Fibroblast of lung (primary cell): ENCODE results near the gene GDA. TPM values are rescaled to one million over a fixed set of nuclear protein-coding genes. Genes with fewer than 3 reads are reported as not detected.

Experiments used
- DNase-seq, 2 donors: peaks; one replicate each; pipeline versions ENCODE4 v3.0.0 to v3.0.0-alpha.2; 2010; ENCODE audit warnings: low read depth in 2 of 2
- H2AFZ ChIP-seq: 2 replicates; pipeline ENCODE4 v1.5.1; 2012; ENCODE audit warnings: low read length, control low read depth, inconsistent platforms
- H3K27ac ChIP-seq: 2 replicates; pipeline ENCODE4 v1.5.1; 2011; ENCODE audit warnings: low read length, control low read depth; ENCODE audit not compliant: insufficient read depth
- H3K27me3 ChIP-seq: 2 replicates; pipeline ENCODE4 v1.5.1; 2011; ENCODE audit warnings: mild to moderate bottlenecking, low read length; ENCODE audit not compliant: control insufficient read depth, insufficient read depth
- H3K36me3 ChIP-seq: 2 replicates; pipeline ENCODE4 v1.5.1; 2011; ENCODE audit warnings: low read length; ENCODE audit not compliant: control insufficient read depth, insufficient read depth
- H3K4me1 ChIP-seq: 2 replicates; pipeline ENCODE4 v1.5.1; 2011; ENCODE audit warnings: low read length; ENCODE audit not compliant: control insufficient read depth, insufficient read depth; ENCODE audit errors: extremely low read depth
- H3K4me2 ChIP-seq: 2 replicates; pipeline ENCODE4 v1.5.1; 2011; ENCODE audit warnings: low read length, control low read depth; ENCODE audit not compliant: insufficient read depth; ENCODE audit errors: extremely low read depth
- H3K4me3 ChIP-seq, 4 experiments: fragments of 200-600 bp in 1 of 4; sonication (generic) in 1 of 4; replicated peaks in 1 of 4; 2 replicates each; pipeline ENCODE4 v1.5.1; 2011 to 2016; ENCODE audit warnings: low read length in 4 of 4, low read depth in 3 of 4, mild to moderate bottlenecking in 3 of 4, control low read depth in 2 of 4, inconsistent platforms in 1 of 4, mixed read lengths in 1 of 4; ENCODE audit not compliant: insufficient read depth in 1 of 4; ENCODE audit errors: control extremely low read depth in 1 of 4
- H3K79me2 ChIP-seq: 2 replicates; pipeline ENCODE4 v1.5.1; 2012; ENCODE audit warnings: mild to moderate bottlenecking, low read length, inconsistent platforms; ENCODE audit not compliant: control insufficient read depth, insufficient read depth
- H3K9ac ChIP-seq: 2 replicates; pipeline ENCODE4 v1.5.1; 2011; ENCODE audit warnings: mild to moderate bottlenecking, low read length, control low read depth; ENCODE audit not compliant: insufficient read depth
- H3K9me3 ChIP-seq: 2 replicates; pipeline ENCODE4 v1.5.1; 2012; ENCODE audit warnings: low read depth, low read length; ENCODE audit not compliant: control insufficient read depth, insufficient read depth
- H4K20me1 ChIP-seq: 2 replicates; pipeline ENCODE4 v1.5.1; 2011; ENCODE audit warnings: low read length; ENCODE audit not compliant: control insufficient read depth, insufficient read depth; ENCODE audit errors: extremely low read depth
- EZH2 ChIP-seq: IDR thresholded peaks from 2 replicates; pipeline ENCODE4 v1.5.1; 2012; ENCODE audit warnings: low read length, control low read depth, mild to moderate bottlenecking; ENCODE audit errors: missing control alignments
- polyA plus RNA-seq, 2 donors: library from polyadenylated mRNA; depleted of rRNA in 1 of 2; stranded (reverse) in 1 of 2; unstranded in 1 of 2; fragments of >200 nt; gene quantifications; 2 replicates each; pipeline ENCODE4 v1.2.1, GENCODE V29; 2011 to 2012; ENCODE audit warnings: missing spikeins in 1 of 2
- total RNA-seq: library from RNA; depleted of rRNA; stranded (reverse); fragments of >200 nt; gene quantifications from 2 replicates; pipeline ENCODE4 v1.2.1, GENCODE V29; 2014
- TF ChIP-seq, protein P1 (sequence below), 2 donors: IDR thresholded peaks in 1 of 2; conservative IDR thresholded peaks in 1 of 2; 1 replicate in 1 of 2; 2 replicates in 1 of 2; pipeline ENCODE4 v1.5.1; 2011 to 2012; ENCODE audit warnings: low read length in 2 of 2, control low read depth in 1 of 2, inconsistent platforms in 1 of 2, low read depth in 1 of 2, mild to moderate bottlenecking in 1 of 2

Gene GDA
- total and polyA plus RNA-seq, 2 donors (not counting 1 experiment from before 2014, with no cell fraction given), result not detected

DNA sequence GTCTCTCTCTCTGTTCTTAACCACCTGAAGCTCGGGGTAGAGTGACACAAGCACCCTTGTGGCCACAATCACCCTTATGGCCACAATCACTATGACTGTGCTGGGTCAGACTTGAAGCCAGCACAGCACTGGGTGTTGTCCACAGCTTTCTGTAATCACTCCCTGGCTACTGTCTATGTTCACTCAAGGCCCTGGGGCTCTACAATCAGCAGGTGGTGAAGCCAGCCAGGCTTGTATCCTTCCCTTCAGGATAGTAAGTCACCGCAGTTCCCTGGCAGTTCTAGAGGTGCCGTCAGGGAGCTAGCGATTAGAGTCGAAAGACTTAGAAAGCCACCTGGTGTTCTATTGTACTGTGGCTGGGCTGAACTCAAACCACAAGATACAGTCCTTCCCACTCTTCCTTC lies 44.2 kb downstream of the GDA start:
- no peak for DNase-seq
- Histone ChIP-seq H3K27me3 (no peaks in the 10 kb centered on the region), H3K4me3 (no peak overlapping the region), H3K27ac (no peak overlapping the region), H2AFZ (no peak overlapping the region), H3K36me3 (no peaks in the 10 kb centered on the region), H3K9ac (no peak overlapping the region), H4K20me1 (no peaks in the 10 kb centered on the region), H3K79me2 (no peaks in the 10 kb centered on the region), H3K4me1 (no peaks in the 10 kb centered on the region), H3K4me2 (no peak overlapping the region), H3K9me3 (no peaks in the 10 kb centered on the region)
- no peak for TF ChIP-seq EZH2
- TF ChIP-seq, protein P1, sequence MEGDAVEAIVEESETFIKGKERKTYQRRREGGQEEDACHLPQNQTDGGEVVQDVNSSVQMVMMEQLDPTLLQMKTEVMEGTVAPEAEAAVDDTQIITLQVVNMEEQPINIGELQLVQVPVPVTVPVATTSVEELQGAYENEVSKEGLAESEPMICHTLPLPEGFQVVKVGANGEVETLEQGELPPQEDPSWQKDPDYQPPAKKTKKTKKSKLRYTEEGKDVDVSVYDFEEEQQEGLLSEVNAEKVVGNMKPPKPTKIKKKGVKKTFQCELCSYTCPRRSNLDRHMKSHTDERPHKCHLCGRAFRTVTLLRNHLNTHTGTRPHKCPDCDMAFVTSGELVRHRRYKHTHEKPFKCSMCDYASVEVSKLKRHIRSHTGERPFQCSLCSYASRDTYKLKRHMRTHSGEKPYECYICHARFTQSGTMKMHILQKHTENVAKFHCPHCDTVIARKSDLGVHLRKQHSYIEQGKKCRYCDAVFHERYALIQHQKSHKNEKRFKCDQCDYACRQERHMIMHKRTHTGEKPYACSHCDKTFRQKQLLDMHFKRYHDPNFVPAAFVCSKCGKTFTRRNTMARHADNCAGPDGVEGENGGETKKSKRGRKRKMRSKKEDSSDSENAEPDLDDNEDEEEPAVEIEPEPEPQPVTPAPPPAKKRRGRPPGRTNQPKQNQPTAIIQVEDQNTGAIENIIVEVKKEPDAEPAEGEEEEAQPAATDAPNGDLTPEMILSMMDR (conservative IDR thresholded peaks at IDR 0.05 in 1 of 2, IDR thresholded peaks at IDR 0.05 in 1 of 2; ENCODE audit: low read depth in 1 of 2, low read length in 2 of 2), result no peak

DNA sequence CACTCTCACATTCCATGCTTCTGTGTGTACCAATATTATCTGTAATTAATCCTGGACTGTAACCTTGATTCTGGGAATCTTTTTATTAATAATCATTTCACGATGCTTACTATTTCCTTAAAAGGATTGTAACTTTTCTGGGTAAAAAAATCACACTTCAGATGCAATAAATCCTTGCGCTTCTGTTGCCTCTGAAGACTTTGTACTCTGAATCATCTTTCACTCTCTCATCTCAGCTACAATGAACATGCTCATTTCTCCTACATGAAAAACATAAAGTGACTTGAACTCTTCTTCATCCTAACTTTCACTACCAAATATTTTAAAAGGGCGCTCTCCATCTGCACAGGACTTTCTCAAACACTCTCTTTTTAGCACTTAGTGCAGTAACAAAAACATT lies 50.0 kb downstream of the GDA start:
- H3K9ac ChIP-seq, result no peak overlapping the region
- no peaks in the 10 kb centered on the region for H3K4me1 ChIP-seq
- H3K27me3 ChIP-seq, result no peaks in the 10 kb centered on the region

DNA sequence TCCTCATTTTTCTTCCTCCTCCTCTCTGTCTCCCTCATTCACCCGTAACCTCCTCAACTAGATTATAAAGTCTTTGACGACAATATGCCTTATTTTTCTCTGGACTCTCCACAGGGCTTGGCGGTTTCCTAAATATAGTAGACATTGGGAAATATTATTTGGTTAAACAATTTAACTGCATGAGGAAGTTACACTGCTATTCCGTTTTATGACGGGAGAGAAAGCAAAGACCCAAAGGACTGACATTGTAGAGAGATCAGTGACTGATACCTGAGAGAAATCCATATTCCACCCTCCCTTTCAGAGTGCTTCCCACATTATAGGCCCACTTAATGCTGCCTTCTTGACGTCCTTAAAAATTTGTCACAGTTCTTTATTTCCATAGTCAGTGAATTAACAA lies 51.2 kb downstream of the GDA start:
- Histone ChIP-seq H3K4me3 (no peak overlapping the region), H2AFZ (no peak overlapping the region), H4K20me1 (no peaks in the 10 kb centered on the region), H3K9ac (no peak overlapping the region), H3K36me3 (no peaks in the 10 kb centered on the region), H3K79me2 (no peaks in the 10 kb centered on the region), H3K27me3 (no peaks in the 10 kb centered on the region), H3K9me3 (no peaks in the 10 kb centered on the region), H3K4me2 (no peak overlapping the region), H3K4me1 (no peaks in the 10 kb centered on the region), H3K27ac (no peak overlapping the region)
- TF ChIP-seq, protein P1 (conservative IDR thresholded peaks at IDR 0.05 in 1 of 2, IDR thresholded peaks at IDR 0.05 in 1 of 2; ENCODE audit: low read depth in 1 of 2, low read length in 2 of 2), result no peak
- TF ChIP-seq EZH2, result no peak
- no peak for DNase-seq

More for the DNA sequence above, 50.0 kb downstream of the GDA start:
- Histone ChIP-seq H2AFZ (no peak overlapping the region), H3K9me3 (no peaks in the 10 kb centered on the region), H3K4me3 (no peak overlapping the region), H4K20me1 (no peaks in the 10 kb centered on the region), H3K36me3 (no peaks in the 10 kb centered on the region), H3K79me2 (no peaks in the 10 kb centered on the region), H3K27ac (no peak overlapping the region), H3K4me2 (no peak overlapping the region)
- TF ChIP-seq EZH2, result no peak
- TF ChIP-seq, protein P1 (conservative IDR thresholded peaks at IDR 0.05 in 1 of 2, IDR thresholded peaks at IDR 0.05 in 1 of 2; ENCODE audit: low read depth in 1 of 2, low read length in 2 of 2), result no peak
- DNase-seq, result no peak
